Hepatocyte (in vitro differentiated cells): ENCODE results near the gene NRIP3. TPM values are rescaled to one million over a fixed set of nuclear protein-coding genes. Genes with fewer than 3 reads are reported as not detected.

Experiments
- DNase-seq: peaks from one replicate; pipeline ENCODE4 v3.0.0-alpha.2; 2016; ENCODE audit warnings: low spot score
- H2AFZ ChIP-seq: fragments of 200-600 bp; sonication (generic); 2 replicates; pipeline ENCODE4 v1.6.0; 2016; ENCODE audit warnings: antibody characterized with exemption, mild to moderate bottlenecking
- H3K27ac ChIP-seq: fragments of 200-600 bp; sonication (generic); 2 replicates; pipeline ENCODE4 v1.5.1; 2016; ENCODE audit warnings: mild to moderate bottlenecking
- H3K27me3 ChIP-seq: fragments of 200-600 bp; sonication (generic); 2 replicates; pipeline ENCODE4 v1.6.1; 2016
- H3K36me3 ChIP-seq: fragments of 200-600 bp; sonication (generic); replicated peaks from 2 replicates; pipeline ENCODE4 v1.5.1; 2016; ENCODE audit warnings: low read depth; ENCODE audit not compliant: insufficient read depth
- H3K4me1 ChIP-seq: fragments of 200-600 bp; sonication (generic); 2 replicates; pipeline ENCODE4 v1.5.1; 2016; ENCODE audit warnings: mild to moderate bottlenecking, moderate library complexity; ENCODE audit not compliant: insufficient read depth
- H3K4me2 ChIP-seq: fragments of 200-600 bp; sonication (generic); 2 replicates; pipeline ENCODE4 v1.6.0; 2016
- H3K4me3 ChIP-seq: fragments of 200-600 bp; sonication (generic); 2 replicates; pipeline ENCODE4 v1.5.1; 2016; ENCODE audit warnings: mild to moderate bottlenecking
- H3K79me2 ChIP-seq: fragments of 200-600 bp; sonication (generic); 2 replicates; pipeline ENCODE4 v1.6.0; 2017; ENCODE audit warnings: mild to moderate bottlenecking
- H3K9me2 ChIP-seq: fragments of 200-600 bp; sonication (generic); replicated peaks from 2 replicates; pipeline ENCODE4 v1.6.0; 2017; ENCODE audit warnings: mild to moderate bottlenecking; ENCODE audit not compliant: insufficient read depth
- H3K9me3 ChIP-seq: fragments of 200-600 bp; sonication (generic); 2 replicates; pipeline ENCODE4 v1.5.1; 2016; ENCODE audit warnings: low read depth, mild to moderate bottlenecking
- H4K20me1 ChIP-seq: fragments of 200-600 bp; sonication (generic); 2 replicates; pipeline ENCODE4 v1.6.0; 2016; ENCODE audit warnings: mild to moderate bottlenecking; ENCODE audit not compliant: insufficient read depth, poor library complexity, severe bottlenecking
- CTCF ChIP-seq: fragments of 200-600 bp; sonication (generic); IDR thresholded peaks from 2 replicates; pipeline ENCODE4 v1.5.1; 2016; ENCODE audit warnings: antibody characterized with exemption, mild to moderate bottlenecking; ENCODE audit not compliant: poor library complexity
- EZH2 ChIP-seq: fragments of 200-600 bp; sonication (generic); IDR thresholded peaks from 2 replicates; pipeline ENCODE4 v1.6.1; 2016; ENCODE audit warnings: antibody characterized with exemption, mild to moderate bottlenecking, borderline replicate concordance
- EZH2phosphoT487 ChIP-seq: fragments of 200-600 bp; sonication (generic); IDR thresholded peaks from one replicate; pipeline ENCODE4 v1.6.1; 2018; ENCODE audit warnings: antibody characterized with exemption, mild to moderate bottlenecking, low read depth, moderate library complexity; ENCODE audit not compliant: unreplicated experiment, severe bottlenecking
- WGBS: methylation state at CpG from one replicate; pipeline ENCODE4 v1.1.6; 2016; ENCODE audit warnings: low lambda C conversion rate; ENCODE audit errors: missing lambda C conversion rate; 5-methylcytosine and 5-hydroxymethylcytosine counted together
- polyA plus RNA-seq: library from polyadenylated mRNA; unstranded; fragments of >200 nt; fragmentation: Nextera tagmentation; extraction: Ambion mirVana; gene quantifications from 2 replicates; pipeline ENCODE4 v1.2.1, GENCODE V29; 2016
- total RNA-seq: library from RNA; depleted of rRNA; stranded (reverse); fragments of >200 nt; gene quantifications from 2 replicates; pipeline ENCODE4 v1.2.3, GENCODE V29; 2014

The NRIP3 gene
- total and polyA plus RNA-seq, 2 experiments from 2014 or later = 2.4 to 2.9 TPM

- TF ChIP-seq CTCF (no peak), EZH2phosphoT487 (no peak)
- Histone ChIP-seq H3K36me3 (no peaks in the 10 kb centered on the region), H3K79me2 (no peaks in the 10 kb centered on the region), H3K4me1 (no peaks in the 10 kb centered on the region), H4K20me1 (no peaks in the 10 kb centered on the region), H2AFZ (no peak overlapping the region), H3K27me3 (no peaks in the 10 kb centered on the region), H3K9me3 (no peaks in the 10 kb centered on the region), H3K9me2 (no peaks in the 10 kb centered on the region), H3K4me2 (no peak overlapping the region), H3K4me3 (no peak overlapping the region), H3K27ac (no peak overlapping the region)
- no peak for DNase-seq
- WGBS = 92% methylated on average over 6 of the region's 6 CpGs
Observed at GRCh38 chr11:9019861-9020260, 16.1 kb upstream of the NRIP3 start.

GRCh38 chr11:9017773-9018172 lies 14.0 kb upstream of the NRIP3 start:
- Histone ChIP-seq H3K4me3 (no peak overlapping the region), H3K9me3 (no peaks in the 10 kb centered on the region), H3K27me3 (no peaks in the 10 kb centered on the region), H3K9me2 (no peaks in the 10 kb centered on the region), H4K20me1 (no peaks in the 10 kb centered on the region), H3K36me3 (no peaks in the 10 kb centered on the region), H2AFZ (no peak overlapping the region), H3K79me2 (no peaks in the 10 kb centered on the region), H3K4me2 (no peak overlapping the region), H3K4me1 (no peaks in the 10 kb centered on the region), H3K27ac (no peak overlapping the region)
- WGBS = 85% methylated on average over 5 of the region's 5 CpGs
- no peak for DNase-seq
- TF ChIP-seq CTCF = no peak
- no peak for TF ChIP-seq EZH2
- TF ChIP-seq EZH2phosphoT487 = no peak

GRCh38 chr11:9016916-9017642 lies 13.3 kb upstream of the NRIP3 start:
- H3K4me2 ChIP-seq = no peak overlapping the region
- H3K9me3 ChIP-seq = no peaks in the 10 kb centered on the region
- no peak for DNase-seq
- no peaks in the 10 kb centered on the region for H3K79me2 ChIP-seq
- H3K27me3 ChIP-seq = no peaks in the 10 kb centered on the region
- H3K36me3 ChIP-seq = no peaks in the 10 kb centered on the region
- WGBS = 80% methylated on average over 6 of the region's 6 CpGs
- no peaks in the 10 kb centered on the region for H4K20me1 ChIP-seq
- no peaks in the 10 kb centered on the region for H3K9me2 ChIP-seq
- H3K4me1 ChIP-seq = no peaks in the 10 kb centered on the region
- H3K27ac ChIP-seq = no peak overlapping the region
- H2AFZ ChIP-seq = no peak overlapping the region
- no peak for TF ChIP-seq EZH2phosphoT487
- TF ChIP-seq CTCF = no peak
- TF ChIP-seq EZH2 = no peak
- H3K4me3 ChIP-seq = no peak overlapping the region
